Breast epithelium (tissue), 3 donors: Measurements from ENCODE around the gene STX8.

Experiments
- POLR2A ChIP-seq: fragments of 450-650 bp; IDR thresholded peaks from one replicate; pipeline ENCODE4 v1.6.1; 2016; ENCODE audit warnings: antibody characterized with exemption, mild to moderate bottlenecking, moderate library complexity
- POLR2AphosphoS5 ChIP-seq, 3 donors: sonication (generic); formaldehyde crosslinking; IDR thresholded peaks; one replicate each; pipeline ENCODE4 v1.6.1; 2017; ENCODE audit warnings: antibody characterized with exemption in 3 of 3
- TF ChIP-seq, protein P1 (sequence below), 3 donors: fragments of 450-650 bp; IDR thresholded peaks; one replicate each; pipeline ENCODE4 v1.5.1; 2016 to 2017; ENCODE audit warnings: antibody characterized with exemption in 3 of 3, mild to moderate bottlenecking in 3 of 3, moderate library complexity in 3 of 3

DNA sequence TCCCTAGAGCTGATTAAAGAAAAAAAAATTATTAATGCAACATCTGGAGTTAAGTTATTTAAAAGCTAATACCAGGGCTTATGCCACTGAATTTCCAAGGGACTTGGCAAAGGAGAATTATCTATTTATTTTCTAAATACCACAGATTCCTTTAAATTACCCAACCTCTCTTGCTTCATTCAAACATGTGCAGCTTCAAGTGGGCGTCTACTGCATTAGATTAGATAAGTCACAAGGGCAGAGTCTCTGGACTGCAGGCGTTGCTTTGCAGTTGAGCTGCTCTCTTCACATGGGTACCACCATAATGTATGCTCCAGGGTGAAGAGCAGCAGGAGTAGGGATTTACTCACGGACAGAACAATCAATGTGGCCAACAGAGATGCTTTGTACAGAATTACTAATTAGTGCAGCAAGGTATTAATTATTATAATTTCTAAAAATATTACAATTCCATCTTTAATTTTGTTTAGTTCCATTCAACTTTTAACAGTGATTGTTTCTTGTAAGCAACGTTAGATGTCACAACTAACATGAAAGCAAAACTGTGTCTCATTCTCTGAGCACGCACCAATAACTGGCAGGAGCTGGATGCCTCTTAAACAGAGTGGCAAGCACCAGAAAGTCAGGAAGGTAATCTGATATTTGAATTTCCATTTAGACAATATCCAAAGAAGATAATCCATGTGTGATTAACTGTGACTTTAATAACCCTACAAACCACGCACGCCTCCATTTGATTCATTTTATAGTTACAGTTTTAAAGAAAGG is 214.2 kb downstream of the STX8 start:
- TF ChIP-seq, protein P1, sequence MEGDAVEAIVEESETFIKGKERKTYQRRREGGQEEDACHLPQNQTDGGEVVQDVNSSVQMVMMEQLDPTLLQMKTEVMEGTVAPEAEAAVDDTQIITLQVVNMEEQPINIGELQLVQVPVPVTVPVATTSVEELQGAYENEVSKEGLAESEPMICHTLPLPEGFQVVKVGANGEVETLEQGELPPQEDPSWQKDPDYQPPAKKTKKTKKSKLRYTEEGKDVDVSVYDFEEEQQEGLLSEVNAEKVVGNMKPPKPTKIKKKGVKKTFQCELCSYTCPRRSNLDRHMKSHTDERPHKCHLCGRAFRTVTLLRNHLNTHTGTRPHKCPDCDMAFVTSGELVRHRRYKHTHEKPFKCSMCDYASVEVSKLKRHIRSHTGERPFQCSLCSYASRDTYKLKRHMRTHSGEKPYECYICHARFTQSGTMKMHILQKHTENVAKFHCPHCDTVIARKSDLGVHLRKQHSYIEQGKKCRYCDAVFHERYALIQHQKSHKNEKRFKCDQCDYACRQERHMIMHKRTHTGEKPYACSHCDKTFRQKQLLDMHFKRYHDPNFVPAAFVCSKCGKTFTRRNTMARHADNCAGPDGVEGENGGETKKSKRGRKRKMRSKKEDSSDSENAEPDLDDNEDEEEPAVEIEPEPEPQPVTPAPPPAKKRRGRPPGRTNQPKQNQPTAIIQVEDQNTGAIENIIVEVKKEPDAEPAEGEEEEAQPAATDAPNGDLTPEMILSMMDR (IDR thresholded peaks at IDR 0.05) = no peak
- TF ChIP-seq POLR2A = no peak
- TF ChIP-seq POLR2AphosphoS5 (IDR thresholded peaks at IDR 0.05) = no peak
